OCI-LY3 (cell line): ENCODE data around the gene FOXK2.

Experiments
- H2AFZ ChIP-seq: fragments of 200-600, 300-600 bp; shearing (Covaris generic); 2 replicates; pipeline ENCODE4 v1.6.0; 2014; ENCODE audit warnings: antibody characterized with exemption, low read depth, low read length
- H3K27ac ChIP-seq: fragments of 200-600, 300-600 bp; sonication (generic); 2 replicates; pipeline ENCODE4 v1.5.1; 2014; ENCODE audit warnings: mild to moderate bottlenecking, low read length, moderate library complexity, mixed read lengths
- H3K27me3 ChIP-seq: fragments of 200-600, 300-600 bp; sonication (generic); 2 replicates; pipeline ENCODE4 v1.6.1; 2014; ENCODE audit warnings: low read depth, low read length, mixed read lengths
- H3K36me3 ChIP-seq: fragments of 200-600, 300-600 bp; sonication (generic); replicated peaks from 2 replicates; pipeline ENCODE3; 2014; ENCODE audit warnings: low read depth, low read length, mixed read lengths
- H3K4me1 ChIP-seq: fragments of 300-600, 200-600 bp; sonication (generic); 2 replicates; pipeline ENCODE4 v1.6.1; 2014; ENCODE audit warnings: low read length, mixed read lengths
- H3K4me2 ChIP-seq: fragments of 200-600, 300-600 bp; sonication (generic); 2 replicates; pipeline ENCODE4 v1.6.1; 2014; ENCODE audit warnings: low read length, mixed read lengths
- H3K4me3 ChIP-seq: fragments of 300-600, 200-600 bp; sonication (generic); 2 replicates; pipeline ENCODE4 v1.5.1; 2014; ENCODE audit warnings: antibody characterized with exemption, mild to moderate bottlenecking, low read length, moderate library complexity
- H3K79me2 ChIP-seq: fragments of 300-600, 200-600 bp; shearing (Covaris generic); 2 replicates; pipeline ENCODE4 v1.6.1; 2014; ENCODE audit warnings: mild to moderate bottlenecking, low read length, mixed read lengths
- H3K9ac ChIP-seq: fragments of 300-600, 200-600 bp; shearing (Covaris generic); 2 replicates; pipeline ENCODE4 v1.6.0; 2014; ENCODE audit warnings: mild to moderate bottlenecking, low read length, moderate library complexity
- H3K9me3 ChIP-seq: fragments of 200-600, 300-600 bp; shearing (Covaris generic); 2 replicates; pipeline ENCODE4 v1.6.1; 2014; ENCODE audit warnings: low read length, mixed read lengths; ENCODE audit not compliant: insufficient read depth
- H4K20me1 ChIP-seq: fragments of 200-600, 300-600 bp; sonication (generic); 2 replicates; pipeline ENCODE4 v1.6.1; 2016; ENCODE audit warnings: low read length, mixed read lengths; ENCODE audit not compliant: insufficient read depth
- EZH2phosphoT487 ChIP-seq: fragments of 200-600 bp; shearing (Covaris generic); IDR thresholded peaks from 2 replicates; pipeline ENCODE4 v1.6.1; 2018; ENCODE audit warnings: antibody characterized with exemption, mixed run types, low read depth
- TF ChIP-seq, protein P1 (sequence below): fragments of 200-600, 300-600 bp; sonication (generic); IDR thresholded peaks from 2 replicates; pipeline ENCODE4 v1.5.1; 2014; ENCODE audit warnings: antibody characterized with exemption, low read length, low read depth

FOXK2 gene

GRCh38 chr17:82614095-82614631 lies 94.6 kb downstream of the FOXK2 start:
- no peak overlapping the region for H3K27ac ChIP-seq
- no peak overlapping the region for H2AFZ ChIP-seq
- H3K4me2 ChIP-seq = no peak overlapping the region
- H3K4me1 ChIP-seq = no peaks in the 10 kb centered on the region
- TF ChIP-seq, protein P1, sequence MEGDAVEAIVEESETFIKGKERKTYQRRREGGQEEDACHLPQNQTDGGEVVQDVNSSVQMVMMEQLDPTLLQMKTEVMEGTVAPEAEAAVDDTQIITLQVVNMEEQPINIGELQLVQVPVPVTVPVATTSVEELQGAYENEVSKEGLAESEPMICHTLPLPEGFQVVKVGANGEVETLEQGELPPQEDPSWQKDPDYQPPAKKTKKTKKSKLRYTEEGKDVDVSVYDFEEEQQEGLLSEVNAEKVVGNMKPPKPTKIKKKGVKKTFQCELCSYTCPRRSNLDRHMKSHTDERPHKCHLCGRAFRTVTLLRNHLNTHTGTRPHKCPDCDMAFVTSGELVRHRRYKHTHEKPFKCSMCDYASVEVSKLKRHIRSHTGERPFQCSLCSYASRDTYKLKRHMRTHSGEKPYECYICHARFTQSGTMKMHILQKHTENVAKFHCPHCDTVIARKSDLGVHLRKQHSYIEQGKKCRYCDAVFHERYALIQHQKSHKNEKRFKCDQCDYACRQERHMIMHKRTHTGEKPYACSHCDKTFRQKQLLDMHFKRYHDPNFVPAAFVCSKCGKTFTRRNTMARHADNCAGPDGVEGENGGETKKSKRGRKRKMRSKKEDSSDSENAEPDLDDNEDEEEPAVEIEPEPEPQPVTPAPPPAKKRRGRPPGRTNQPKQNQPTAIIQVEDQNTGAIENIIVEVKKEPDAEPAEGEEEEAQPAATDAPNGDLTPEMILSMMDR = no peak
- no peak for TF ChIP-seq EZH2phosphoT487
- H3K36me3 ChIP-seq = peaks cover 19% of the 10 kb centered on the region
- H3K4me3 ChIP-seq = no peak overlapping the region
- H3K9ac ChIP-seq = no peak overlapping the region
- no peaks in the 10 kb centered on the region for H3K27me3 ChIP-seq
- H3K9me3 ChIP-seq = no peaks in the 10 kb centered on the region
- H3K79me2 ChIP-seq = no peaks in the 10 kb centered on the region
- no peaks in the 10 kb centered on the region for H4K20me1 ChIP-seq

- H3K4me1 ChIP-seq = no peaks in the 10 kb centered on the region
- no peak overlapping the region for H3K4me2 ChIP-seq
- H4K20me1 ChIP-seq = no peaks in the 10 kb centered on the region
- no peak for TF ChIP-seq EZH2phosphoT487
- TF ChIP-seq, protein P1 = peak; percentile 17
- no peak overlapping the region for H3K27ac ChIP-seq
- H3K79me2 ChIP-seq = no peaks in the 10 kb centered on the region
- H3K27me3 ChIP-seq = no peaks in the 10 kb centered on the region
- no peak overlapping the region for H3K4me3 ChIP-seq
- H3K9ac ChIP-seq = no peak overlapping the region
- peaks cover 22% of the 10 kb centered on the region for H3K36me3 ChIP-seq
- no peak overlapping the region for H2AFZ ChIP-seq
- H3K9me3 ChIP-seq = no peaks in the 10 kb centered on the region
Observed at GRCh38 chr17:82615084-82616020, 95.8 kb downstream of the FOXK2 start.

DNA sequence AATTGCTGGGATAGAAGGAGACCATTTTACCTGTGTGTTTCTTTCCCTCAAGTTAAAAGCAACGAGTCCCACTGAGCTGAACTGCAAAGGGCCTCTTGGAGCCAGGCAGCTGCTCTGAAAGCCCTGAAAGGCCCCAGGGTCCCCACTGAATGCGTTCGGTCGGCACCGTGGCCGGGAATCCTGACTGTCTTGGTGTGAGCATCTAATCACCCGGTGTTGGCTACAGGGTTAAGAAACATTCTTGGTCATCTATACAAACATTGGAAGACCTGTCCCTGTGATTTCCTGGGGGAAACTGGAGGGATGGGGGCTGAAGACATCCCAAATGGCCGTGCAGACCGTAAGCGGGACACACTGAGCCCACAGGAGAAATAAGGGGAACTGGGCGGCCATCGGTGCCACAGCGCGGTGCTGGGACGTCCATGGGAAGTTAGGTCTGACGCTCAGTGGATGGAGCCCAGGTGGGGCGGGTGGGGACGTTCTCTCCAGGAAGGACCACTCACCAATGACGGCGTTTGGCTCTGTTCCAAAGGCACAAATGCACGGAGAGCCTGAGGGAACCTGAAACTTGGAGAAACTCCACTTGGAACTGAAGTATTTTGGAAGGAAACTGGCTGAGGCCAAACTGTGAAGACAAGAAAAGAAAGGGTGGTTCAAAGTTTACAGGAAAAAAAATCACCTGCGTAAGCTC lies 96.6 kb downstream of the FOXK2 start:
- Histone ChIP-seq H3K4me2 (no peak overlapping the region), H3K9me3 (no peaks in the 10 kb centered on the region), H3K79me2 (no peaks in the 10 kb centered on the region), H4K20me1 (no peaks in the 10 kb centered on the region), H3K4me1 (no peaks in the 10 kb centered on the region), H2AFZ (no peak overlapping the region), H3K27ac (no peak overlapping the region), H3K9ac (no peak overlapping the region), H3K4me3 (no peak overlapping the region), H3K27me3 (no peaks in the 10 kb centered on the region), H3K36me3 (peaks cover 27% of the 10 kb centered on the region)
- no peak for TF ChIP-seq EZH2phosphoT487
- TF ChIP-seq, protein P1 = no peak

GRCh38 chr17:82619211-82619610 lies 99.7 kb downstream of the FOXK2 start:
- H3K36me3 ChIP-seq = peaks cover 36% of the 10 kb centered on the region
- no peak overlapping the region for H3K4me2 ChIP-seq
- H4K20me1 ChIP-seq = no peaks in the 10 kb centered on the region
- H3K4me1 ChIP-seq = no peaks in the 10 kb centered on the region
- H3K4me3 ChIP-seq = no peak overlapping the region
- no peak overlapping the region for H3K27ac ChIP-seq
- no peak for TF ChIP-seq EZH2phosphoT487
- TF ChIP-seq, protein P1 = no peak
- no peaks in the 10 kb centered on the region for H3K9me3 ChIP-seq
- H3K79me2 ChIP-seq = no peaks in the 10 kb centered on the region
- H3K9ac ChIP-seq = no peak overlapping the region
- H2AFZ ChIP-seq = no peak overlapping the region
- no peaks in the 10 kb centered on the region for H3K27me3 ChIP-seq
